Fibroblast of lung (primary cell): ENCODE results near the gene SCAF1. TPM values are rescaled to one million over a fixed set of nuclear protein-coding genes. Genes with fewer than 3 reads are reported as not detected.

ENCODE experiments used
- DNase-seq, 2 donors: peaks; one replicate each; pipeline versions ENCODE4 v3.0.0 to v3.0.0-alpha.2; 2010; ENCODE audit warnings: low read depth in 2 of 2
- H2AFZ ChIP-seq: 2 replicates; pipeline ENCODE4 v1.5.1; 2012; ENCODE audit warnings: low read length, control low read depth, inconsistent platforms
- H3K27ac ChIP-seq: 2 replicates; pipeline ENCODE4 v1.5.1; 2011; ENCODE audit warnings: low read length, control low read depth; ENCODE audit not compliant: insufficient read depth
- H3K27me3 ChIP-seq: 2 replicates; pipeline ENCODE4 v1.5.1; 2011; ENCODE audit warnings: mild to moderate bottlenecking, low read length; ENCODE audit not compliant: control insufficient read depth, insufficient read depth
- H3K36me3 ChIP-seq: 2 replicates; pipeline ENCODE4 v1.5.1; 2011; ENCODE audit warnings: low read length; ENCODE audit not compliant: control insufficient read depth, insufficient read depth
- H3K4me1 ChIP-seq: 2 replicates; pipeline ENCODE4 v1.5.1; 2011; ENCODE audit warnings: low read length; ENCODE audit not compliant: control insufficient read depth, insufficient read depth; ENCODE audit errors: extremely low read depth
- H3K4me2 ChIP-seq: 2 replicates; pipeline ENCODE4 v1.5.1; 2011; ENCODE audit warnings: low read length, control low read depth; ENCODE audit not compliant: insufficient read depth; ENCODE audit errors: extremely low read depth
- H3K4me3 ChIP-seq, 4 experiments: fragments of 200-600 bp in 1 of 4; sonication (generic) in 1 of 4; replicated peaks in 1 of 4; 2 replicates each; pipeline ENCODE4 v1.5.1; 2011 to 2016; ENCODE audit warnings: low read length in 4 of 4, low read depth in 3 of 4, mild to moderate bottlenecking in 3 of 4, control low read depth in 2 of 4, inconsistent platforms in 1 of 4, mixed read lengths in 1 of 4; ENCODE audit not compliant: insufficient read depth in 1 of 4; ENCODE audit errors: control extremely low read depth in 1 of 4
- H3K79me2 ChIP-seq: 2 replicates; pipeline ENCODE4 v1.5.1; 2012; ENCODE audit warnings: mild to moderate bottlenecking, low read length, inconsistent platforms; ENCODE audit not compliant: control insufficient read depth, insufficient read depth
- H3K9ac ChIP-seq: 2 replicates; pipeline ENCODE4 v1.5.1; 2011; ENCODE audit warnings: mild to moderate bottlenecking, low read length, control low read depth; ENCODE audit not compliant: insufficient read depth
- H3K9me3 ChIP-seq: 2 replicates; pipeline ENCODE4 v1.5.1; 2012; ENCODE audit warnings: low read depth, low read length; ENCODE audit not compliant: control insufficient read depth, insufficient read depth
- H4K20me1 ChIP-seq: 2 replicates; pipeline ENCODE4 v1.5.1; 2011; ENCODE audit warnings: low read length; ENCODE audit not compliant: control insufficient read depth, insufficient read depth; ENCODE audit errors: extremely low read depth
- EZH2 ChIP-seq: IDR thresholded peaks from 2 replicates; pipeline ENCODE4 v1.5.1; 2012; ENCODE audit warnings: low read length, control low read depth, mild to moderate bottlenecking; ENCODE audit errors: missing control alignments
- polyA plus RNA-seq, 2 donors: library from polyadenylated mRNA; depleted of rRNA in 1 of 2; stranded (reverse) in 1 of 2; unstranded in 1 of 2; fragments of >200 nt; gene quantifications; 2 replicates each; pipeline ENCODE4 v1.2.1, GENCODE V29; 2011 to 2012; ENCODE audit warnings: missing spikeins in 1 of 2
- total RNA-seq: library from RNA; depleted of rRNA; stranded (reverse); fragments of >200 nt; gene quantifications from 2 replicates; pipeline ENCODE4 v1.2.1, GENCODE V29; 2014
- TF ChIP-seq, protein P1 (sequence below), 2 donors: IDR thresholded peaks in 1 of 2; conservative IDR thresholded peaks in 1 of 2; 1 replicate in 1 of 2; 2 replicates in 1 of 2; pipeline ENCODE4 v1.5.1; 2011 to 2012; ENCODE audit warnings: low read length in 2 of 2, control low read depth in 1 of 2, inconsistent platforms in 1 of 2, low read depth in 1 of 2, mild to moderate bottlenecking in 1 of 2

SCAF1 gene
- total and polyA plus RNA-seq, 2 donors (not counting 1 experiment from before 2014, with no cell fraction given): 8.7 to 11.9 TPM

GRCh38 chr19:49652551-49653465, 10.8 kb downstream of the SCAF1 start:
- H2AFZ ChIP-seq: no peak overlapping the region
- H4K20me1 ChIP-seq: no peaks in the 10 kb centered on the region
- TF ChIP-seq EZH2: no peak
- TF ChIP-seq, protein P1, sequence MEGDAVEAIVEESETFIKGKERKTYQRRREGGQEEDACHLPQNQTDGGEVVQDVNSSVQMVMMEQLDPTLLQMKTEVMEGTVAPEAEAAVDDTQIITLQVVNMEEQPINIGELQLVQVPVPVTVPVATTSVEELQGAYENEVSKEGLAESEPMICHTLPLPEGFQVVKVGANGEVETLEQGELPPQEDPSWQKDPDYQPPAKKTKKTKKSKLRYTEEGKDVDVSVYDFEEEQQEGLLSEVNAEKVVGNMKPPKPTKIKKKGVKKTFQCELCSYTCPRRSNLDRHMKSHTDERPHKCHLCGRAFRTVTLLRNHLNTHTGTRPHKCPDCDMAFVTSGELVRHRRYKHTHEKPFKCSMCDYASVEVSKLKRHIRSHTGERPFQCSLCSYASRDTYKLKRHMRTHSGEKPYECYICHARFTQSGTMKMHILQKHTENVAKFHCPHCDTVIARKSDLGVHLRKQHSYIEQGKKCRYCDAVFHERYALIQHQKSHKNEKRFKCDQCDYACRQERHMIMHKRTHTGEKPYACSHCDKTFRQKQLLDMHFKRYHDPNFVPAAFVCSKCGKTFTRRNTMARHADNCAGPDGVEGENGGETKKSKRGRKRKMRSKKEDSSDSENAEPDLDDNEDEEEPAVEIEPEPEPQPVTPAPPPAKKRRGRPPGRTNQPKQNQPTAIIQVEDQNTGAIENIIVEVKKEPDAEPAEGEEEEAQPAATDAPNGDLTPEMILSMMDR (conservative IDR thresholded peaks at IDR 0.05 in 1 of 2, IDR thresholded peaks at IDR 0.05 in 1 of 2; ENCODE audit: low read depth in 1 of 2, low read length in 2 of 2): no peak
- H3K9me3 ChIP-seq: no peaks in the 10 kb centered on the region
- H3K27me3 ChIP-seq: no peaks in the 10 kb centered on the region
- peaks cover 7% of the 10 kb centered on the region for H3K79me2 ChIP-seq
- H3K27ac ChIP-seq: no peak overlapping the region
- H3K4me2 ChIP-seq: no peak overlapping the region
- peaks cover 48% of the 10 kb centered on the region for H3K36me3 ChIP-seq
- H3K4me3 ChIP-seq: no peak overlapping the region
- no peak for DNase-seq
- no peak overlapping the region for H3K9ac ChIP-seq
- no peaks in the 10 kb centered on the region for H3K4me1 ChIP-seq

DNA sequence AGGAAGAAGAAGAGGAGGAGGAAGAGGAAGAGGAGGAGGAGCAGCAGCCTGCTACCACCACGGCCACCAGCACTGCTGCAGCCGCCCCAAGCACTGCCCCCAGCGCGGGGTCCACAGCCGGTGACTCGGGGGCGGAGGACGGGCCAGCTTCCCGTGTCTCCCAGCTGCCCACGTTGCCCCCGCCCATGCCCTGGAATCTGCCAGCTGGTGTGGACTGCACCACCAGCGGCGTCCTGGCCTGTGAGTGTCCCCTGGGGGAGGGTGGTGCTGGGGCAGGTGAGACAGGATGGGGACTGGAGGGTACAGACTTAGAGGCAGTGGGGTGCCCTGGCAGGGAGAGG, 11.4 kb downstream of the SCAF1 start:
- no peak overlapping the region for H3K4me3 ChIP-seq
- TF ChIP-seq EZH2: no peak
- TF ChIP-seq, protein P1 (conservative IDR thresholded peaks at IDR 0.05 in 1 of 2, IDR thresholded peaks at IDR 0.05 in 1 of 2; ENCODE audit: low read depth in 1 of 2, low read length in 2 of 2): no peak
- DNase-seq: no peak
- no peak overlapping the region for H3K4me2 ChIP-seq
- H4K20me1 ChIP-seq: no peaks in the 10 kb centered on the region
- no peaks in the 10 kb centered on the region for H3K4me1 ChIP-seq
- H3K9ac ChIP-seq: no peak overlapping the region
- H3K9me3 ChIP-seq: no peaks in the 10 kb centered on the region
- H3K36me3 ChIP-seq: peaks cover 51% of the 10 kb centered on the region
- no peak overlapping the region for H3K27ac ChIP-seq
- H3K27me3 ChIP-seq: no peaks in the 10 kb centered on the region
- peaks cover 7% of the 10 kb centered on the region for H3K79me2 ChIP-seq
- no peak overlapping the region for H2AFZ ChIP-seq

GRCh38 chr19:49654581-49654980, 12.6 kb downstream of the SCAF1 start:
- no peak overlapping the region for H3K9ac ChIP-seq
- no peak overlapping the region for H3K4me3 ChIP-seq
- no peaks in the 10 kb centered on the region for H3K4me1 ChIP-seq
- no peaks in the 10 kb centered on the region for H3K9me3 ChIP-seq
- peaks cover 59% of the 10 kb centered on the region for H3K36me3 ChIP-seq
- TF ChIP-seq EZH2: no peak
- TF ChIP-seq, protein P1 (conservative IDR thresholded peaks at IDR 0.05 in 1 of 2, IDR thresholded peaks at IDR 0.05 in 1 of 2; ENCODE audit: low read depth in 1 of 2, low read length in 2 of 2): no peak
- peaks cover 4% of the 10 kb centered on the region for H3K79me2 ChIP-seq
- H3K27ac ChIP-seq: no peak overlapping the region
- no peak overlapping the region for H3K4me2 ChIP-seq
- H2AFZ ChIP-seq: no peak overlapping the region
- no peaks in the 10 kb centered on the region for H3K27me3 ChIP-seq
- no peak for DNase-seq
- H4K20me1 ChIP-seq: no peaks in the 10 kb centered on the region
